22Rv1 (cell line): Measurements from ENCODE around the gene CYP27C1.

Experiments used
- CTCF ChIP-seq: fragments of 450-650 bp; IDR thresholded peaks from 2 replicates; pipeline ENCODE4 v1.5.1; 2017; ENCODE audit warnings: mild to moderate bottlenecking
- ZFX ChIP-seq: fragments of 450-650 bp; IDR thresholded peaks from 2 replicates; pipeline ENCODE4 v1.6.1; 2017; ENCODE audit warnings: antibody characterized with exemption, borderline replicate concordance

GRCh38 chr2:127134833-127135830, 85.0 kb downstream of the CYP27C1 start:
- TF ChIP-seq CTCF (no peak), ZFX (no peak)
